PC-3 (cell line): ENCODE data around the gene CDKN1A.

Experiments
- EZH2 ChIP-seq: fragments of 300-600 bp; sonication (generic); IDR thresholded peaks from one replicate; pipeline ENCODE4 v1.6.1; 2017; ENCODE audit warnings: antibody characterized with exemption, mild to moderate bottlenecking, low read length; ENCODE audit not compliant: unreplicated experiment
- TF ChIP-seq, protein P1 (sequence below): fragments of 300-600 bp; sonication (generic); conservative IDR thresholded peaks from 2 replicates; pipeline ENCODE4 v1.5.1; 2017; ENCODE audit warnings: antibody characterized with exemption, low read depth, mild to moderate bottlenecking, low read length

DNA sequence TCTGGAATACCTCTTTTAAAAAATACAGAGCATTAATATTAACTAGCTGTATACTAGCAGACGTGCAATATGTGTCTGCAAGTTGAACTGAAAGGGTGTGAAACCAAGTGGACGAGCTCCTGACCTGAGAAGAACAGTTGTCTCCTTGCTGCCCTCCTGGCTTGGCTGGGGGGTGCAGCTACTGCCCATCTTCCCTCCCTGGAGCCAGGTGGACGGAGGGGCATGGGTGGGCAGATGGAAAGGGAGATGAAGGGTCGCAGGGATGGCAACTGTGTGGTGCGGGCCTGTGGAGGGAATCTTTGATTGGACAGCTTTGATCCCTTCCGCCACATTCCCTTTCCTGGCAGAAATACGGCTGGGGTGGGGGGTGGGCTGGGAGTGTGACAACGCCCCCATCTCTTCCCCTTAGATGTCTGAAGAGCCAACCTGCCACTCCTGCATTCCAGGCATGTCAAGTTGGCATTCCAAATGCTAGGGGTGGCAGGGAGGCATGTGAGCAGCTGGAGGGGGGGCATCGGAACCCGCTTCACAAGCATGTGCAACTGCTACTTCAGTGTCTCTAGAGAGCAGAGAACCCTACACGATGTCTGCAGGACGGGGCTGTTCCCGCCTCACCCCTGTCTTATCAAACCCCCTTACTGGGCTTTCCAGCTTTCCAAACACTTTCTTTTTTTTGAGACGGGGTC, 47.0 kb upstream of the CDKN1A start:
- TF ChIP-seq, protein P1, sequence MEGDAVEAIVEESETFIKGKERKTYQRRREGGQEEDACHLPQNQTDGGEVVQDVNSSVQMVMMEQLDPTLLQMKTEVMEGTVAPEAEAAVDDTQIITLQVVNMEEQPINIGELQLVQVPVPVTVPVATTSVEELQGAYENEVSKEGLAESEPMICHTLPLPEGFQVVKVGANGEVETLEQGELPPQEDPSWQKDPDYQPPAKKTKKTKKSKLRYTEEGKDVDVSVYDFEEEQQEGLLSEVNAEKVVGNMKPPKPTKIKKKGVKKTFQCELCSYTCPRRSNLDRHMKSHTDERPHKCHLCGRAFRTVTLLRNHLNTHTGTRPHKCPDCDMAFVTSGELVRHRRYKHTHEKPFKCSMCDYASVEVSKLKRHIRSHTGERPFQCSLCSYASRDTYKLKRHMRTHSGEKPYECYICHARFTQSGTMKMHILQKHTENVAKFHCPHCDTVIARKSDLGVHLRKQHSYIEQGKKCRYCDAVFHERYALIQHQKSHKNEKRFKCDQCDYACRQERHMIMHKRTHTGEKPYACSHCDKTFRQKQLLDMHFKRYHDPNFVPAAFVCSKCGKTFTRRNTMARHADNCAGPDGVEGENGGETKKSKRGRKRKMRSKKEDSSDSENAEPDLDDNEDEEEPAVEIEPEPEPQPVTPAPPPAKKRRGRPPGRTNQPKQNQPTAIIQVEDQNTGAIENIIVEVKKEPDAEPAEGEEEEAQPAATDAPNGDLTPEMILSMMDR = no peak
- TF ChIP-seq EZH2 = no peak
